Suppressor macrophage (primary cell): Measurements from ENCODE around the gene PRKAG2.
A peak's percentile ranks its signal among the peaks of the same experiment; 100 is the strongest.

Experiments
- DNase-seq, 4 experiments: peaks; one replicate each; pipeline ENCODE4 v3.0.0-alpha.2; 2020 to 2022

Gene PRKAG2

DNA sequence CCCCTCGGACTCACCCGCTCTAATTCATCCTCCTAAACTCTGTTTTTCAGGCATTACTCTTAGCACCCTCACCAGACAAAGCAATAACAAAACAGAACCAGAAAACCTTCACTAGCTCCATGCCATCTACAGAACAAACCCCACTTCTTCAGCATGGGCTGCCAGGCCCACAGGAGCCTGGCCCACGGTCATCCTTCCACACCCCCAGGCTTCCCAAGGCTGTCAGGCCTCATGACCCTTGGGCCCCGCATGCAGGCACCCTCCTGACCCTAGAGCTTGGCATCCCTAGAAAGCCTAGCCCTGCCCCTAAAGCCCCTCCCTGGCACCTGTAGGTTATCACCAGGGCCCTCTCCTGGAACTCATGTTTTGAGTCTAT lies 59.6 kb downstream of the PRKAG2 start:
- DNase-seq, result no peak

DNA sequence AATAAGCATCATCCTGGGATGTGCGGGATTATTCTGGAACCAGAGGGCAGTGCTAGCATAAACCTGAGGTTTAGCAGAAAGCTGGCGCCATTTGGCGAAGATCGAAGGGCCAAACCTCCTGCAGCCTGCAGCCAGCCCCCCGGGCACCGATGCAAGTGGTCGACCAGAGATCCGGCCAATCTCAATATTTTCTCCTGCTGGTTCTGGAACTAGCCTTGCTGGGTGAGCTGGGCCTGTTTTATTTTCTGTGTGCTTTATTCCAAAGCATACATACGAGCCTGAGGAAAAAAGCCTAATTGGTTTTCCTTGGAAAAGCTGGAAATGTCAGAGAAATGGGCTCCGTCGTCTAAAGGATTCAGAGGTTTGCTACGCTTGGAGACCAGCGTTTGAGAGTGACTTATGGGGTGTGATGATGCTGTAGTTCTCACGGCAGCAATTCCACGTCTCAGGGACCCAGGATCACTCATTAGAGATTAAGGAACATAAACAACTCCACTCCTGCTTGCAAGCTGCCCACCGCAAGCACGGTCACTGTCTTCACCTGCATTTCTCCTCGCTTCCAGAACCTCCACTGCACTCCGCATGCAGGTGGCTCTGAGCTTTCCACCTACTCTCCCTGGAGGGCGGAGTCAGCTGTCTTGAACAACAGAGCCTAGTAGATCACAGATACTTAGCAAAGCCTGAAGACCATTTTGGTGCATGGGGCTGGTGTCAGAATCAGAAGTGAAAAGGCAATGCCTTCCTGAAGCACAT lies 60.2 kb downstream of the PRKAG2 start:
- DNase-seq, result no peak

DNA sequence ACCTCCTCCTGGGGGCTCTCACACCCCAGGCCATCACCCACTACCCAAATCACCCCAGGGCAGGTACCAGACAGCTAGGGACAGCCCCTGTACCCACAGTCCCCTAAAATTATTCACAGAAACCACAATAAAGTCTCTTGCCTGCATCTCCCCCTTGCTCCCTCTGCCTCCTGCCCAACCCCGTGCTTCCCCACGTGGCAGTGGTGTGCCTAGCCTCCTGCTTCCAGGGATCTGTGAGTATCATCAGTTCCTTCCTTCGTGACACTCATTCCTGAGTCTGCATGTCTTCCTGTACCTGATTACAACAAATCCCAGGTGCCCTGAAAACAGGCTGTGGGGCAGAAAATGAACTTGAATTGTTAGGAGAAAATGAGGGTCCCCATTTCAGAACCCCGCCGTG lies 61.5 kb downstream of the PRKAG2 start:
- no peak for DNase-seq

DNA sequence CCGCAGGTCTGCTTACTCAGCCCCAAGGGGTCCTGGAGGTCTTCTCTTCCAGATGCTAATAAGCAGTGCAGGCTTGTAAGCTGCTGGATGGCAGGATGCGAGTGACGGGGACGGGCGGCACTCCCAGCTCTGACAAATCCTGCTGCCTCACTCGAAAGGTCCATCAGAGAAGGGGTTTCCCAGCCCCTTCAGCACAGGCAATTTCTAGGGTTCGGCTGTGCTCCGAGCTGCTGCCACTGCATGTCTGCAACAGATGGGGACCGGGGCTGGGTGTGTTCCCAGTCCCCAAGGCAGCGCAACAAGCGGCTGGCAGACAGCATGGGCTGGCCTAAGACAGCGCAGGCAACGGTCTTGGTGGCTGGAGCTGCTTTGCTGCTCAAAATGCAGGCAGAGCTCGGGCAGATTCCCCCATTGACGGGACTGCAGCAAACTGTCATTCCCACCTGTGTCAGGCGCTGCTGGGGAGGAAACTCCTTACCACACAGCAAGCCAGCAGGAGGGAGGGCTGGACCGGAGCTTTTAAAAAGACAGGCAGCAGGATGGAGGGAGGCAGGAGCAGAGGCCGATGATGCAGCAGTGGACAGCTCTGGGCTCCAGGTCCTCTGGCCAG lies 62.4 kb downstream of the PRKAG2 start:
- no peak for DNase-seq

DNA sequence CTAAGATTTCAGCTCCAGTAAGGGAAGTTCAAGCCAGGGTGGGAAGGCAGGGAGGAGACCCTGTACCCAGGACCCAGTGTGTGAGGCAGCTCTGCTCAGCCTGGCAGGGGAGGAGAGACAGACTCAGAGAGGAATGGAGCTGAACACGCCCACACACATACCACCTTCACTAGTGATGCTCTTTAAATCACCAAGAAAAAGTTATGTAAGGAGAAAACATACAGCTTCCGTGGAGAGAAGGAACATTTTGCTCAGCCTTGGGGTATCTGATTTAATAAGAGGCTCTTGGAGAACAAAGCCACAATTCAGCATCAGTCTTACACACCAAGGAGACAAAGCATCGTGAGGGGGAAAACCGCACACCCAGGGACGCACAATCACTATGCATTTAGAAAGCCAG lies 62.9 kb downstream of the PRKAG2 start:
- no peak for DNase-seq

DNA sequence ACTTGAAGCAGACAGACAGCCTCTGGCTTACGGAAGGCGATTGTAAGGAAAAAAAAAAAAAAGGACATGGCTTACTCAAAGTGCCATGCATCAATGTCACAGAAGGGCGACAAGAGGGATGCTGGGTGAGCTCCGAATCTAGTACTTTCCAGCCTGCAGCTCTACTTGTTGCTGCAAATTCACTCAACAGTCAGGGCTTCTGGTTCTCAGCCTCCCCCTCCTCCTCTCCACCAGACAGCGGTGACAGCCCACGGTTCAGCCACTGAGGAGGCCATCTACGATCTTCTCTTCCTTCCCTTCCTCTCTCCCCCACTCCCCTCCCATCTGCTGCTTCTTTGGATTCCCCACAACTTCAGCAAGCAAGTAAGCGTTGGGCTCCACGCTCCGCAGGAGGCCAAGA lies 63.5 kb downstream of the PRKAG2 start:
- DNase-seq, result no peak

DNA sequence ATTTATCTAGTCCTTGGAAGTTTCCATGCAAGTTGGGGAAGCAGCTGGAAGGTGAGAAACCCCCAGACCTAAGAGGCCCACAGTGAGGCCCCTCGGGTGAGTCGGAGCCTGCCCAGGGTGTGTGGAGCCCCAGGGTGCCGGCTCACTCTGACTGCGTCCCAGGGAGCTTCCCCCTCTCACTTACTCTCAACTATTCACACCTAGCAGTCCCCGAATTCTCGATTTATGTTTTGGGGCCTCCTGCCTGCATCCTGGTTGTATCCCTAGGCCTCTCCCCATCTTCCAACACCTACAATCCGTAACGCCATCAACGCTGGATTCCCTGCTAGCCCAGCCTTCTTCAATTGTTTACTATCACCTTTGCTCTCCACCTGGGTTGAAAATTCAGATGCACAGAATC lies 63.9 kb downstream of the PRKAG2 start:
- no peak for DNase-seq

DNA sequence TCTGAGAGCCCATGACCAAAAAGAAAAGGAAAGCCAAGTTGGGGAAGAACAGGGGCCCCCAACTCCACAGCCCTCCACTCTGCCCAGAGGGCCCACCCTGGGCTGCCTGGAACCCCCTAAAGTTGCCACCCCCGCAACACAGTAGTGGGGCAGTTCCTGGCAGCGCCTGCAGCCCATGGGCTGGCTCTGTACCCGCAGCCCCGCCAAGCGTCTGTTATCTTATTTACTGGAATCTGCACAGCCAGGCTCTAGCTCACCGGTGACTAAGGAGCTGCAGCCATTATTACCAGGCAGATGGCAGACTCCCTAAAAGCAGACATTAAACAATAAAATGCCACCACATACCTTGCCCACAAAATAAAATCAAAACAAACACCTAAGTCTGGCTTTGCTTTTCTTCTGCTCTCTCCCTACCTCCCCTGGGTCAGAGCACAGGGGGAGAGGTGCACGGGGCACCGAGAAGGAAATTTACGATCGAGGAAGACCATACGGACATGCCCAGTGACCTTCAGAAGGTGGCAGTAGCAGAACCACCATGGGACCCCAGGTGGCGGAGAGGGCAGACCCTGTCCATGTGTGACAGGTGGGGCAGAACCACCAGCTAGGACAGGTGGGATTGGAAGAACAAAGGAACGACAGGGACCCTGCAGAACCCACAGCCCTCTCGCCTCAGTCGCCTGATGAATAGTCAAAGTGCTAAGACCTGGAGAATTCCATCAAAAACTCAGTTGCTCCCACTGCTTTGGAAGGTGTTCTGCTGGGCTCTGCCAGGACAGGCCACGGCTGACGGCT lies 66.3 kb downstream of the PRKAG2 start:
- no peak for DNase-seq

DNA sequence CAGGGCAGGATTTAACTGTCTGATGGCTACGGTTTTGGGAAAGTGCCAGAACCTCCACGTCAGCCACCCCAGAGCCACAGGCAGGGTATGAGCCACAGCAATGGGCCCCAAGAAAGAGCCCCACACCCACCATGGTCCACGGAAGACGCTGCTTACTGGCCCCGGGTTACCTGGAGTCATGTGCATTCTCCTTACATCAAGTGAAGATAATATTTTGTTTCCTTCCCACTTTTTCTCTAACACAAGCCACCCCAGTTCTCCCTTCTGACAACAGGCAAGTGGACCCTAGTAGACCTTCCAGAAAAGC lies 67.1 kb downstream of the PRKAG2 start:
- DNase-seq, result no peak

DNA sequence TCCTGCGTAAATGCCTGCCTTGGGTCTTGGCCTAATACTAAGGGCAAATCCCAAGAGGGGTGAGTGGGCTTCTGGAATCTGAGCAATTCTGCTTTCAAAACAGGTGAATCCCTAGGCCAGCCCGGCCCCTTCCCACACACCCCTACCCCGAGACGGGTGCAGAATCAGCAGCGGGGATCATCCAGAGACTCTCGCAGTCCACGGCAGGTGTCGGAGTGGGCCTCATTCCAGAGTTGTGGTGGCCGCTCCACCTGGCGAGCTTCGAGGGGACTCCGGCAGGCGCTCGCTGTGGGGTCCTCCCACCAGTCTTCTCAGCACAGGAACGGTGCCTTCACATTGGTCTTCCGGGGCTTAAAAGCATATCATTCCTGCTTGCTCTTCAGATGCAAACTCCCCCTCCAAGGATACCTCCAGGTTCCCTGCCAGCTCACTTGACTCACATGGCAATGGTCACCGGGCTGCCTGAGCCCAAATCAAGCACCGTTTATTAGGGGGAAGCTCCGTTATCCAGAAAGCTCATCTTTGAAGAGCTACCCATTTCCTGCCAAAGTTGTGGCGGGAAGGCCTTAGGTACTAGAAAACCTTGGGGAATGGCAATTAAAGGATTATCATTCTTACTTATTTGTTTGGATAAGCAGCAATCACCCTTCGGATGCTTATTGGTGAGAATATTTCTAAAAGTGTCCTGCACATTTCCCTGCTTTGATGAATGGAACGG lies 67.6 kb downstream of the PRKAG2 start:
- no peak for DNase-seq

DNA sequence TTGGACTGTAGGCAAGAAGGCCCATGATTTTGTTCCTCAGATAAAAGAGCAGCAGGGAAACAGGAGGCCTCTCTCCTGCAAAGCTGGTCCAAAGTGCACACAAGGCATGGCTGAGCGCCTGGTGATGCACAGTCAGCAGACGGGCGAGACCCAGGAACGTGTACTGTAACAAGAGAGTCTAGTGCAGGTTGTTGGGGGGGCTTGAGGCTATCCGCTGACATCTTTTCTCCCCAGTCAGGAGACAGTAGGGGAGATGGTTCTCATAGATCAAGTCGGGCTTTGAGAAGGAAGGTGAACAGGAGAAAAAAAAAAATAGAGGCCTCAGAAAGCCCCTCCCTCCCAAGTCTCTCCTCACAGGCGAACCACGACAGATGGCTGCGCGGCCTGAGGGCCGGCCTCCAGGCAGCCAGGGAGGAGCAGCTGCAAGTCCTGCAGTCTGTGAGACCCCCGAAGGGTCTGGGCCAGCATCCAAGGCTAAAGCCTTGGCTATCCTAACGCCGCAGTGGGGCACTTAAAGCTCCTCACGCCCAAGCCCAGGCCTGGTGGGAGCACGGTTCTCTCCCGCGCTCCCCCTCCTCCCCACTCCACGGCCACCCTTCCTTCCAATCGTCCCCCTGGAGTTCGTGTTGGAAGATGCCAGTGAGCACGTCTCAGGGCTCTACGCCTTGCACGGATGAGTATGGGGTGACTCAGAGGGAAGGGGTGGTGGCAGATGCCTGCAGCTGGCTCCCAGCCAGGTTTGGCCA lies 68.3 kb downstream of the PRKAG2 start:
- DNase-seq, result peak; percentile 69 to 78 (median 76)

DNA sequence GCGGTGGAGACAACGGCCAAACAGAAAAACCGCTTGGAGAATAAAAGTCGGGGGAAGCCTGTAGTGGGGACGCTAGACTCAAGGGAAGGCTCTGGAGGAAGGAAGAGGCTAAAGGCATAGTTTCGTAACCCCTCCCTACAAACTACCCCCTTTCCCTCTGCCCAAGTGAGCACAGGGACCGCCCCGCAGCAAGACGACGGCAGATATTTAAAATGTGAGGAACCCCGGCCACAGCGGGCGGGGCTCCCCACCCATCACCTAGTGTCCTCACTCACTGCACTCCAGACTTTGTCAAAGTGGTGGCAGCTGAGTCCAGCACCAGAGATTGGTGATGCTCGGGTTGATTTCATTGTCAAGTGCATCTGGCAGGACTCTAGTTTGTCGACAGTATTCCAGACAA lies 69.1 kb downstream of the PRKAG2 start:
- DNase-seq, result peak; percentile 60 to 83 (median 74)

DNA sequence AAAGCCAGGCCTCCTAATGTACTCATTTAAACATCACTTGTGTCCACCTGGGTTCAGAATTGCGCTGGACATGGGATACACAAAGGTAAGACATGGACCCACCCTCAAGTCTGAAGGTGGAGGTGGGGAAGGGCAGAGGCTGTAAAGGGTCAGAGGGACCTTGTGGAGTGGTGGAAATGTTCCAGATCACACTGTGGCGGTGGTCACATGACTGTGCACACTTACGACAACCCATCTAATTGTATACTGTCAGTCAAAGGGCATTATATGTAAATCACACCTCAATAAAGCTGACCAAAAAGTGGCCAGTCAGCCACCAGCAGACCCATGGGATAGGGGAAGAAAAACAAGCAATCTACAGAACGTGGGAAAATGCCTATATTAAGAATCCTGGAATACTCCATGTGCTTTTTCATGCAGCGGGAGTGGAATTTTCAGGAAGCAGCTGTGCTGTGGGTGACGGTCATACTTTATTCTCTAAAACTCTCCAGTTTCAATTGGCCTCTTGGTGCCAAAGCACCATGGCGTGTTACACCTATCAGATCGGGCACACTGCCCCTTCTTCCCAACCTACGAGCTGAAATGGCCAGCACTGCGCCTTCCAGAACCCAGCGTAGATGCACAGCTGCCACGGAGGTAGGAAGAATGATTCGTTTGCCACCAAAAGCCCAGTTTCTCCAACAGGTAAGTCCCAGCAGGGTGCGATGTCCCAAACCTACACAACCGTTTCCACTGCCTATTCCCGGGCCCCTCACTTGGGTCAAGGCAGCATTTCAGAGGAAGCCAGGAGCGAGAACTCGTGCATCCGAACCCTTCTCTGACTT lies 69.8 kb downstream of the PRKAG2 start:
- DNase-seq, result peak in 1 of 4 experiments; percentile 19

DNA sequence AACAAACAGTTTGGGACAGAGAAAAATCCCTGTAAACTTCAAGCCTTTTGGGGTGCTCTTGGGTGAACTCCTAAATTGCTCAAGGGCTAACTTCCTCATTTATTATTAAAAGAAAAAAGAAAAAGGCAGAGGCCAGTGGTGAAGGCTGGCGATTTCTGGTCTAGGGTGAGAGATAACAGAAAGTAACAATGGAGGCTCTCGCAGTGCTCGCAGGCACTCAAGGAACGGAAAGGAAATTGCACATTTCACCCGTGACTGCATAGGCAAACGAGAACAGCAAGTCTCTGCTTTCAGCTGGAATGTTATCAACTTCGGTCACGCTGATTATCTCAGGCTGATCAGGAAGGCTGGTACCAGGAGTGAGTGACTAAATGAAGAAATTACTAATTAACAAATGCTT lies 70.7 kb downstream of the PRKAG2 start:
- DNase-seq, result peak; percentile 73 to 86 (median 80)

DNA sequence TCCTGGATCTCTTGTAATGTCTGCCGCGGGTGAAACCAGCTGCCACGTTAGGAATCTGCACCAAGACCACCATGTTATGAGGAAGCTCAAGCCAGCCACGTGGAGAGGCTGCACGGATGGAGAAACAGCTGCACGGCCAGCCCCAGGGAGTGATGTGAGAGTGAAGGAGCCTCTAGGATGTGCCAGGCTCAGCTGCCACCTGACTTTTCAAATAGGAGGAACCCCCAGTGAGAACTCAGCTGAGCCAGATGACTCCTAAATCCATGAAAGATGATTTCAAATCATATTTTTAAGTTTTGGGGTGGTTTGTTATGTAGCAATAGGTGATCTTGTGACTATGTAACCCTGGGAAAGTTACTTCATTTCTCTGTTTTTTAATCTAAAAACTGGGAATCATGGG lies 71.7 kb downstream of the PRKAG2 start:
- DNase-seq, result peak; percentile 50 to 83 (median 78)

DNA sequence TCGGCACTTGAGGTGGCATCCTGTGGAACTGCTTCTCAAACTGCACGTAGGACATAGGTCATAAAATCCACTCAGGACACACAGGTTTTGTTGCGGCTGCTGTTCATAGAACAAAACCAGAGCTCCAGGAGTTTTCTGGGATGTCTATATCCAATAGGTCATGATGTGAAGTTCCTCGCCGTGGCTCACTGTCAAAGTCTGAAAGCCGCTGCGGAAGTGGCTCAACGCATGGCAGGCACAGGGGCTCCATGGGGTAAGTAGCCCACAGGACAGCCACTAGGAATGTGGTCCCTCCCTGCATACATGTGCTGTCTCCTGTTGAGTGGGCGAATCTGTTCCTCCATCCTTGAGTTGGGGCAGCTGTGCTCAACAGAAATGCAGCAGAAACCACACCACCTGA lies 72.2 kb downstream of the PRKAG2 start:
- DNase-seq, result no peak

DNA sequence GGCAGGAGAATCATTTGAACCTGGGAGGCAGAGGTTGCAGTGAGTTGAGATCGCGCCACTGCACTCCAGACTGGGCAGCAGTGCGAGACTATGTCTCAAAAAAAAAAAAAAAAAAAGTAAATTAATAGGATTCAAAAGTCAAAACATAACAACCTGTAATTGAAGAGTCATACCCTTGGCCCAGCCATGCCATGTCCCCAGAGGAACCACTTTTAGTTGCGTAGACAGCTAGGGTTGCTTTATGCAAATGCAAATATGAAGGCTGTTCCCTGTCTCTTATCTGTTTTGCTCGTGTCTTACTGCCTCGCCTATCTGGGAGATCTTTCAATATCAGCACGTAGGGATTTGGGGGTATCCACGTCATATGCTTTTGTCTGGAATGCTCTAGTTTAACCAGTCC lies 73.1 kb downstream of the PRKAG2 start:
- DNase-seq, result no peak

DNA sequence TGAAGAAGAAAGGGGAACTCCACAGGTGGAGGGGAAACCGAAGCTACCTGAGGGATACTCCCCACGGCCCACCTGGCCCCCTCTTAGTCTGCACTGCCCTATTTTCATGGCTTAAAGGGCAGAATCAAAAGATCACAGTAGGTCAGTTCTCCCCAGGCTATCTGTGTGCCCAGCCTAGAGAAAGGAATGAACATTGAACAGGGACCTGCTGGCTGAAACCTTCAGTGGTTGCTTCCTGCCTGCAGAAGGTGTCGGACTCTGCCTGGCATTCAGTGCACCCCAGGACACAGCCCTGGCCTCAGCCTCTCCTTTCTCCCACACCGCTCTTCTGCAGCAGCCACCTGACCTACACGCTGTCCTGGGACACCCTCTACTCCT lies 74.5 kb downstream of the PRKAG2 start:
- DNase-seq, result no peak

DNA sequence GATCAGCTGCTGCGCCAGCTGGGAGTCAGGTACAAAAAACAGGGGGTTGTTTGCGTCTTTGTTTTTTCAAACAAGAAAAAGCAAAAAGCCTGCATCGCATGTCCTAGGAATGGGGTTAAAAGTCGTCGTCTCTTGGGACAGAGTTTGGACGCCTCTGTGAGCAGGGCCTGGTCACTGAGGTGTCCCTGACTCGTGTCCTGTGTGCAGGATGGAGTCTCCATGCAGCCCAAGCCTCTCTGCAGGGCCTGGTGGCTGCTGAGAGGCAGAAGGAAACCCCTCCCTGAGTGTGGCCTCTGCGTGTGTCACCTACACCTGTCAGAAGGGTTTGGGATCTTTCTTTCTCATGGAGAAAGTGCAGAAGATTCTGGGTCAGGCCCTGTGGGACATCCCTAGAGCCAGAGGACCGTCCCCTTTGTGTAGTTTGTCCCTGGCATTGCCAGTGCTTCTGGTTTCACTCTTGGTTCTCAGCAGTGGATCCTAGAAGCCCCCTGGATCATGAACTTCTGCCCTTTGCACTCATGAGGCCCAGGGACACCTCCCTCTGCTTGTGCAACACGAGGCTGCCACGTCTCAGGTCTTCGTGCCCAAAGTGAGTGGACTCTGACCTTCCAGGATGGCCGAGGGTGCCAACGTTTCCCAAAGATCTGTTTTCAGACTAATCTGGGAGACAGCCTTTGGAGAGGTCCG lies 75.0 kb downstream of the PRKAG2 start:
- no peak for DNase-seq

DNA sequence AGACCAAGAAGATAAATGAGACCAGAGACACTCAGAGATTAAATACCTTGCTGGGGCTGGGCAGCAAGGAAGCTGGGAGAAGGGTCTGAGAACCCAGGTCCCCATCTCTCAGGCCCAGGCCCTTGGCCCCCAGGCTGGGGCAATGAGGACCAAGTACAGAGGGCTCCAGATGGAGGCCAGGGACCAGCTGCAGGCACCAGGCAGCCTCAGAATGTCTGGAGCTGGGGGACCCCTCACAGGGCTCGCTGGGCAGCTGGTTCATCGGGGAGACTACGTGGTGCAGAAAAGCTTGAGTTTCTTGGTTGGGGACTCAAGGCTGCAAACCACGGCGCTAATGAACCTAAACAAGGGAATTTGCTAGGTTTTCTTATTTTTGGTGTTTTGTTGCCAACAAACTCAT lies 75.6 kb downstream of the PRKAG2 start:
- DNase-seq, result no peak

DNA sequence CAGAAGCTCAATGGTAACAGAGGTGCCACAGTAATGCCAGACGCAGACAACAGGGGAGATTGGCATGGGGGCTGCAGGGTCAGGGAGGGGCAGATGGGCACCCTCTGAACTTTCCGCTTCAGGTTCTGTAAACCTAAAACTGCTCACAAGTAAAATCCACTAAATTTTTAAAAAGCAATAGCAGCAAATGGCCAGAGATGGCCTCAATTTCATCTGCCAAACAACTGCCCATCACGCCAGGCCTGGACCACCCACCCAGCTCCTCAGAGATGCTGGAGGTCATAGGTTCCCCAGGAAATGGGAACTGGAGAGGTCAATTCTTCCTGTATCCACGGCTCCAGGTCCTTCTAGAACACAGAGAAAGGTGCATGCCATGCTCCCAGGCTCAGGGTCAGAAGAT lies 76.1 kb downstream of the PRKAG2 start:
- no peak for DNase-seq
